H9 (cell line): ENCODE data around the gene TTC23. TPM values are rescaled to one million over a fixed set of nuclear protein-coding genes. Genes with fewer than 3 reads are reported as not detected.

ENCODE experiments used
- DNase-seq: peaks from one replicate; pipeline ENCODE4 v3.0.0-alpha.2; 2017
- H2AFZ ChIP-seq: one replicate; pipeline ENCODE4 v1.6.1; 2013; ENCODE audit warnings: mild to moderate bottlenecking, low read length, control low read depth, moderate library complexity
- H2AK5ac ChIP-seq: 2 replicates; pipeline ENCODE4 v1.6.1; 2013; ENCODE audit warnings: low read length, control low read depth, mixed read lengths; ENCODE audit not compliant: insufficient read length
- H2BK120ac ChIP-seq: one replicate; pipeline ENCODE4 v1.6.1; 2013; ENCODE audit warnings: low read depth, mild to moderate bottlenecking, low read length, control low read depth, inconsistent platforms; ENCODE audit not compliant: poor library complexity, severe bottlenecking
- H2BK12ac ChIP-seq: 2 replicates; pipeline ENCODE4 v1.6.1; 2013; ENCODE audit warnings: low read length, control low read depth, mixed read lengths, low read depth; ENCODE audit not compliant: insufficient read length
- H2BK15ac ChIP-seq: 2 replicates; pipeline ENCODE4 v1.6.1; 2013; ENCODE audit warnings: low read depth, low read length, control low read depth
- H2BK20ac ChIP-seq: one replicate; pipeline ENCODE4 v1.6.1; 2013; ENCODE audit warnings: low read depth, mild to moderate bottlenecking, low read length, control low read depth, inconsistent platforms; ENCODE audit not compliant: poor library complexity, severe bottlenecking
- H2BK5ac ChIP-seq: 2 replicates; pipeline ENCODE4 v1.6.1; 2013; ENCODE audit warnings: low read length, control low read depth, mixed read lengths; ENCODE audit not compliant: insufficient read length
- H3K14ac ChIP-seq: 2 replicates; pipeline ENCODE4 v1.6.1; 2013; ENCODE audit warnings: low read length, control low read depth; ENCODE audit not compliant: insufficient read depth
- H3K18ac ChIP-seq: 2 replicates; pipeline ENCODE4 v1.6.1; 2013; ENCODE audit warnings: low read depth, mild to moderate bottlenecking, mixed read lengths, low read length, control low read depth; ENCODE audit not compliant: insufficient read length
- H3K23ac ChIP-seq: 2 replicates; pipeline ENCODE4 v1.6.1; 2013; ENCODE audit warnings: low read length, control low read depth, mixed read lengths, low read depth; ENCODE audit not compliant: insufficient read length
- H3K23me2 ChIP-seq: 2 replicates; pipeline ENCODE4 v1.6.1; 2013; ENCODE audit warnings: low read depth, mild to moderate bottlenecking, mixed read lengths, low read length, control low read depth; ENCODE audit not compliant: insufficient read length, poor library complexity, severe bottlenecking
- H3K27ac ChIP-seq: 2 replicates; pipeline ENCODE4 v1.5.1; 2013; ENCODE audit warnings: low read length, control low read depth, mixed read lengths, low read depth; ENCODE audit not compliant: insufficient read length
- H3K27me3 ChIP-seq: 2 replicates; pipeline ENCODE4 v1.6.1; 2013; ENCODE audit warnings: low read length, control low read depth, inconsistent platforms; ENCODE audit not compliant: insufficient read depth
- H3K4ac ChIP-seq: 2 replicates; pipeline ENCODE4 v1.6.1; 2013; ENCODE audit warnings: low read depth, mild to moderate bottlenecking, control low read depth, inconsistent platforms, low read length, moderate library complexity
- H3K4me1 ChIP-seq: 2 replicates; pipeline ENCODE4 v1.6.1; 2013; ENCODE audit warnings: low read length, control low read depth, inconsistent platforms; ENCODE audit not compliant: insufficient read depth
- H3K4me2 ChIP-seq: 2 replicates; pipeline ENCODE4 v1.6.1; 2013; ENCODE audit warnings: low read length, control low read depth, mixed read lengths; ENCODE audit not compliant: insufficient read length, insufficient read depth
- H3K56ac ChIP-seq: 2 replicates; pipeline ENCODE4 v1.6.1; 2013; ENCODE audit warnings: low read depth, mild to moderate bottlenecking, mixed read lengths, low read length, control low read depth; ENCODE audit not compliant: insufficient read length
- H3K79me1 ChIP-seq: 2 replicates; pipeline ENCODE4 v1.6.1; 2013; ENCODE audit warnings: low read depth, mild to moderate bottlenecking, moderate library complexity, low read length, control low read depth, inconsistent platforms; ENCODE audit not compliant: insufficient read depth, poor library complexity, severe bottlenecking
- H3K79me2 ChIP-seq: 2 replicates; pipeline ENCODE4 v1.6.1; 2013; ENCODE audit warnings: low read length, control low read depth, inconsistent platforms; ENCODE audit not compliant: insufficient read depth
- H3K9ac ChIP-seq: 2 replicates; pipeline ENCODE4 v1.6.1; 2013; ENCODE audit warnings: low read length, control low read depth, mixed read lengths; ENCODE audit not compliant: insufficient read length; ENCODE audit errors: extremely low read depth
- H3K9me3 ChIP-seq: one replicate; pipeline ENCODE4 v1.6.1; 2013; ENCODE audit warnings: low read depth, low read length, inconsistent platforms; ENCODE audit not compliant: control insufficient read depth
- H3T11ph ChIP-seq: one replicate; pipeline ENCODE4 v1.6.1; 2013; ENCODE audit warnings: mild to moderate bottlenecking, low read length, control low read depth, inconsistent platforms
- H4K20me1 ChIP-seq: one replicate; pipeline ENCODE4 v1.6.1; 2013; ENCODE audit not compliant: control insufficient read depth, insufficient read length, insufficient read depth
- H4K5ac ChIP-seq: 2 replicates; pipeline ENCODE4 v1.6.1; 2013; ENCODE audit warnings: low read depth, mild to moderate bottlenecking, mixed read lengths, low read length, control low read depth; ENCODE audit not compliant: insufficient read length
- H4K8ac ChIP-seq: replicated peaks from 2 replicates; pipeline ENCODE4 v1.6.1; 2013; ENCODE audit warnings: low read length, control low read depth, mixed read lengths, low read depth; ENCODE audit not compliant: insufficient read length
- H4K91ac ChIP-seq: 2 replicates; pipeline ENCODE4 v1.6.1; 2013; ENCODE audit warnings: low read depth, mild to moderate bottlenecking, moderate library complexity, mixed read lengths, low read length, control low read depth; ENCODE audit not compliant: insufficient read length
- H3K27ac Mint-ChIP-seq, 3 experiments: 2 replicates in 2 of 3; 3 replicates in 1 of 3; pipeline ENCODE4 v1.8.0; 2020 to 2021; ENCODE audit warnings: mixed read lengths in 3 of 3, mild to moderate bottlenecking in 1 of 3, moderate library complexity in 1 of 3
- H3K27me3 Mint-ChIP-seq: 2 replicates; pipeline ENCODE4 v1.8.0; 2021; ENCODE audit warnings: low read depth, mild to moderate bottlenecking, moderate library complexity, mixed read lengths
- H3K36me3 Mint-ChIP-seq, 3 experiments: 2 replicates in 2 of 3; 3 replicates in 1 of 3; pipeline ENCODE4 v1.8.0; 2020 to 2021; ENCODE audit warnings: low read depth in 3 of 3, mixed read lengths in 3 of 3; ENCODE audit not compliant: insufficient read depth in 1 of 3
- H3K4me1 Mint-ChIP-seq, 2 experiments: 2 replicates each; pipeline ENCODE4 v1.8.0; 2020; ENCODE audit warnings: mixed read lengths in 2 of 2
- H3K4me3 Mint-ChIP-seq, 2 experiments: 2 replicates in 1 of 2; 3 replicates in 1 of 2; pipeline ENCODE4 v1.8.0; 2020 to 2021; ENCODE audit warnings: mild to moderate bottlenecking in 2 of 2, mixed read lengths in 2 of 2, moderate library complexity in 1 of 2
- H3K9me3 Mint-ChIP-seq, 2 experiments: 2 replicates in 1 of 2; 3 replicates in 1 of 2; pipeline ENCODE4 v1.8.0; 2020; ENCODE audit warnings: mild to moderate bottlenecking in 2 of 2, mixed read lengths in 2 of 2, moderate library complexity in 1 of 2
- WGBS: extraction: QIAGEN DNeasy Blood & Tissue Kit; methylation state at CpG from one replicate; pipeline ENCODE4 v1.1.7; 2013; ENCODE audit warnings: missing lambda C conversion rate, low lambda C conversion rate, mixed read lengths; ENCODE audit not compliant: insufficient read length; ENCODE audit errors: extremely low coverage; 5-methylcytosine and 5-hydroxymethylcytosine counted together
- total RNA-seq: library from RNA; stranded (reverse); gene quantifications from 2 replicates; pipeline ENCODE4 v1.2.1, GENCODE V29; 2021
- TF ChIP-seq, protein P1 (sequence below): fragments of 200-600 bp; sonication (generic); conservative IDR thresholded peaks from 3 replicates; pipeline ENCODE4 v1.8.0; 2021; ENCODE audit warnings: antibody characterized with exemption, mild to moderate bottlenecking

The TTC23 gene
- total RNA-seq, 1 experiment from 2014 or later: 14.3 TPM

DNA sequence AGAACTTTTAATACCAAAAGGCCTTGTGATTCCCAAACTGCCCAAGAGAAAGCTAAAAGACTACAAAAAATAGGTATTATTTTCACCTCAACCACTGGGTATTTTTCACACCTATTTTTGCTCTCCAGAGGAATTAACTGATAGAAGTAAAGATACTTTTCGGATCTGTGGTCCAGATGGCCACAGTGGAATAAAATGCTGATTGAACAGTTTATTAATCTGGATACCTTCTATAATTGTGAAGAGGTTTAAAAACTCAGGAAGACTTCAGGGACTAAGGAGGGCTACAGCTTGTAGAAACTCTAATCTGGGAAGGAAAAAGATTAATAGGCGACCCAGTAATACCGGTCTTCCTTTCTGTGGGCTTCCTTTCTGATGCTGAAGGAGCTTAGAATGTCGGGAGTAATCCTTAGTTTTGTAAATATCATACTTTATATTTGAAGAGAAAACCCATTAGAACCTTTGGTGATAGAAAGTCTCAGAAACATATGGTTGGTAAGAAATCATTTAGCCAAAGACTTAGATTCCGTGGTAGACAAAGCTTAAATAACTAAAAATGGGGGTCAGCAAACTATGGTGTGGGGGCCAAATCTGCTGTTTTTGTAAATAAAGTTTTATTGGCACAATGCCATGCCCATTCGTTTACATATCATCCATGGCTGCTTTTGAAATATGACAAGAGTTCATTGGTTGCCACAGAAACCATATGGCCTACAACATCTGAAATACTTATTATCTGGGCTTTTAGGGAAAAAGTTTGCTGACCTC, 47.8 kb downstream of the TTC23 start:
- no peak overlapping the region for H3K27ac ChIP-seq
- no peaks in the 10 kb centered on the region for H3K9me3 ChIP-seq
- no peak overlapping the region for H2AK5ac ChIP-seq
- H3K79me1 ChIP-seq: no peaks in the 10 kb centered on the region
- Mint-ChIP-seq H3K36me3 (peaks cover 12 to 28% (median 18%) of the 10 kb centered on the region in 3 experiments), H3K9me3 (no peaks in the 10 kb centered on the region; a peak in 2 of 5 replicates), H3K27ac (no peak overlapping the region), H3K27me3 (no peaks in the 10 kb centered on the region), H3K4me3 (no peak overlapping the region), H3K4me1 (0 out of 4 replicates have a peak, but pooled peaks cover 0 to 7% of the 10 kb centered on the region in 2 experiments)
- H3K79me2 ChIP-seq: no peaks in the 10 kb centered on the region
- H3K4me1 ChIP-seq: no peaks in the 10 kb centered on the region
- H3K27me3 ChIP-seq: no peaks in the 10 kb centered on the region
- no peaks in the 10 kb centered on the region for H4K20me1 ChIP-seq
- H3K56ac ChIP-seq: no peak overlapping the region
- no peak overlapping the region for H3K14ac ChIP-seq
- H2BK15ac ChIP-seq: no peak overlapping the region
- no peak overlapping the region for H2BK20ac ChIP-seq
- no peak for DNase-seq
- no peak overlapping the region for H4K5ac ChIP-seq
- no peak overlapping the region for H3K18ac ChIP-seq
- WGBS: no CpG with 5 or more reads among the region's 6 CpGs
- H3K23me2 ChIP-seq: no peaks in the 10 kb centered on the region
- no peak overlapping the region for H4K91ac ChIP-seq
- H2BK5ac ChIP-seq: no peak overlapping the region
- TF ChIP-seq, protein P1, sequence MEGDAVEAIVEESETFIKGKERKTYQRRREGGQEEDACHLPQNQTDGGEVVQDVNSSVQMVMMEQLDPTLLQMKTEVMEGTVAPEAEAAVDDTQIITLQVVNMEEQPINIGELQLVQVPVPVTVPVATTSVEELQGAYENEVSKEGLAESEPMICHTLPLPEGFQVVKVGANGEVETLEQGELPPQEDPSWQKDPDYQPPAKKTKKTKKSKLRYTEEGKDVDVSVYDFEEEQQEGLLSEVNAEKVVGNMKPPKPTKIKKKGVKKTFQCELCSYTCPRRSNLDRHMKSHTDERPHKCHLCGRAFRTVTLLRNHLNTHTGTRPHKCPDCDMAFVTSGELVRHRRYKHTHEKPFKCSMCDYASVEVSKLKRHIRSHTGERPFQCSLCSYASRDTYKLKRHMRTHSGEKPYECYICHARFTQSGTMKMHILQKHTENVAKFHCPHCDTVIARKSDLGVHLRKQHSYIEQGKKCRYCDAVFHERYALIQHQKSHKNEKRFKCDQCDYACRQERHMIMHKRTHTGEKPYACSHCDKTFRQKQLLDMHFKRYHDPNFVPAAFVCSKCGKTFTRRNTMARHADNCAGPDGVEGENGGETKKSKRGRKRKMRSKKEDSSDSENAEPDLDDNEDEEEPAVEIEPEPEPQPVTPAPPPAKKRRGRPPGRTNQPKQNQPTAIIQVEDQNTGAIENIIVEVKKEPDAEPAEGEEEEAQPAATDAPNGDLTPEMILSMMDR: no peak
- H3K4ac ChIP-seq: no peak overlapping the region
- no peak overlapping the region for H2AFZ ChIP-seq
- H3K23ac ChIP-seq: no peak overlapping the region
- no peak overlapping the region for H2BK120ac ChIP-seq
- H3T11ph ChIP-seq: no peak overlapping the region
- no peak overlapping the region for H3K4me2 ChIP-seq
- no peak overlapping the region for H4K8ac ChIP-seq
- H3K9ac ChIP-seq: no peak overlapping the region
- no peak overlapping the region for H2BK12ac ChIP-seq
